Glutamatergic neuron (in vitro differentiated cells): Measurements from ENCODE around the gene SLC28A2. TPM values are rescaled to one million over a fixed set of nuclear protein-coding genes. Genes with fewer than 3 reads are reported as not detected.
"Not testable (repeated sequence)": the region's sequence is repeated elsewhere in the genome, so short reads cannot be mapped to it uniquely, and the experiment has no call there.

ENCODE experiments used
- DNase-seq: peaks from one replicate; pipeline ENCODE4 v3.0.0; 2022
- H3K27ac Mint-ChIP-seq: one replicate; pipeline ENCODE4 v1.8.0; 2020; ENCODE audit warnings: mild to moderate bottlenecking, mixed read lengths, inconsistent platforms; ENCODE audit not compliant: unreplicated experiment
- H3K27me3 Mint-ChIP-seq: one replicate; pipeline ENCODE4 v1.8.0; 2020; ENCODE audit warnings: mild to moderate bottlenecking, moderate library complexity, mixed read lengths, inconsistent platforms; ENCODE audit not compliant: unreplicated experiment
- H3K36me3 Mint-ChIP-seq: one replicate; pipeline ENCODE4 v1.8.0; 2020; ENCODE audit warnings: mild to moderate bottlenecking, mixed read lengths, inconsistent platforms; ENCODE audit not compliant: unreplicated experiment
- H3K4me1 Mint-ChIP-seq: one replicate; pipeline ENCODE4 v1.8.0; 2020; ENCODE audit warnings: mild to moderate bottlenecking, low read depth, mixed read lengths, inconsistent platforms; ENCODE audit not compliant: unreplicated experiment
- H3K4me3 Mint-ChIP-seq: one replicate; pipeline ENCODE4 v1.8.0; 2020; ENCODE audit warnings: mild to moderate bottlenecking, mixed read lengths, inconsistent platforms; ENCODE audit not compliant: unreplicated experiment
- H3K9me3 Mint-ChIP-seq: one replicate; pipeline ENCODE4 v1.8.0; 2020; ENCODE audit warnings: mild to moderate bottlenecking, moderate library complexity, mixed read lengths, inconsistent platforms; ENCODE audit not compliant: unreplicated experiment
- total RNA-seq: library from RNA; stranded (reverse); fragmentation: NEBNext Ultra II Directional; extraction: Animal tissue kit (Norgen Biotek cat#: 25700); gene quantifications from one replicate; pipeline ENCODE4 v1.2.1, GENCODE V29; 2021; ENCODE audit not compliant: unreplicated experiment
- TF ChIP-seq, protein P1 (sequence below): fragments of 200-600 bp; sonication (generic); IDR thresholded peaks from one replicate; pipeline ENCODE4 v1.5.0; 2021; ENCODE audit not compliant: partially characterized antibody, unreplicated experiment

SLC28A2 gene
- total RNA-seq, 1 donor from 2014 or later = not detected

DNA sequence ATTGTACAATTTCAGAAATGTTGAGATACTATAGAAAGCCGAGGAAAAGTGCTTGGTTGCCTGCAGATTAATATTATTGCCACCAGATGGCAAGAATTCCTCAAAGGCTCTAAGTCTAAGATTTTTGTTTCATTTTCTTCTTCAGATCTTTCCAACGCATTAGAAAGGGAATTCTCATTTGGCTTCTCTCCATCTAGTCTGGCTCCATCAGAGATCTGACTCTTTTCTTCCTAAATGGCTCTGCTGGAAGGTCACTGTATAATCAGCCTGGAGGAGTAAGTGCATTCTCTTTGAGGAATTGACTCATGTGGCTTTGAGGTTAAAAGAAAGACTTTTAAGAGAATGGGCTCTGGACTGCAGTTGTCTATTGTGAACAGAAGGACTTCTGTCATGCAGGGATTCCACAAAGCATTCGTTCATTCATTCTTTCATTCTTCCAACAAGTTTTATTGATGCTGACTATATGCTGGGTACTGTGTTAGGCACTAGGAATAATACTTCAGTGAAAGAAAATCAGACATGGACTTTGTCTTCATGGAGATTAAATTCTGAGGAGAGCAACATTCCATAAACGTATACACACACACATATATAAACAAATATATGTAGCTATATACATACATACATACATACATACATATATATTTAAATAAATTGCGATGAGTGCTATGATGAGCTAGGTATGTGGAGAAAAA is 55.3 kb downstream of the SLC28A2 start:
- Mint-ChIP-seq H3K27me3 (no peaks in the 10 kb centered on the region), H3K4me1 (no peaks in the 10 kb centered on the region), H3K27ac (no peak overlapping the region), H3K4me3 (no peak overlapping the region), H3K36me3 (no peaks in the 10 kb centered on the region), H3K9me3 (no peaks in the 10 kb centered on the region)
- no peak for DNase-seq
- TF ChIP-seq, protein P1, sequence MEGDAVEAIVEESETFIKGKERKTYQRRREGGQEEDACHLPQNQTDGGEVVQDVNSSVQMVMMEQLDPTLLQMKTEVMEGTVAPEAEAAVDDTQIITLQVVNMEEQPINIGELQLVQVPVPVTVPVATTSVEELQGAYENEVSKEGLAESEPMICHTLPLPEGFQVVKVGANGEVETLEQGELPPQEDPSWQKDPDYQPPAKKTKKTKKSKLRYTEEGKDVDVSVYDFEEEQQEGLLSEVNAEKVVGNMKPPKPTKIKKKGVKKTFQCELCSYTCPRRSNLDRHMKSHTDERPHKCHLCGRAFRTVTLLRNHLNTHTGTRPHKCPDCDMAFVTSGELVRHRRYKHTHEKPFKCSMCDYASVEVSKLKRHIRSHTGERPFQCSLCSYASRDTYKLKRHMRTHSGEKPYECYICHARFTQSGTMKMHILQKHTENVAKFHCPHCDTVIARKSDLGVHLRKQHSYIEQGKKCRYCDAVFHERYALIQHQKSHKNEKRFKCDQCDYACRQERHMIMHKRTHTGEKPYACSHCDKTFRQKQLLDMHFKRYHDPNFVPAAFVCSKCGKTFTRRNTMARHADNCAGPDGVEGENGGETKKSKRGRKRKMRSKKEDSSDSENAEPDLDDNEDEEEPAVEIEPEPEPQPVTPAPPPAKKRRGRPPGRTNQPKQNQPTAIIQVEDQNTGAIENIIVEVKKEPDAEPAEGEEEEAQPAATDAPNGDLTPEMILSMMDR = peak; percentile 14

DNA sequence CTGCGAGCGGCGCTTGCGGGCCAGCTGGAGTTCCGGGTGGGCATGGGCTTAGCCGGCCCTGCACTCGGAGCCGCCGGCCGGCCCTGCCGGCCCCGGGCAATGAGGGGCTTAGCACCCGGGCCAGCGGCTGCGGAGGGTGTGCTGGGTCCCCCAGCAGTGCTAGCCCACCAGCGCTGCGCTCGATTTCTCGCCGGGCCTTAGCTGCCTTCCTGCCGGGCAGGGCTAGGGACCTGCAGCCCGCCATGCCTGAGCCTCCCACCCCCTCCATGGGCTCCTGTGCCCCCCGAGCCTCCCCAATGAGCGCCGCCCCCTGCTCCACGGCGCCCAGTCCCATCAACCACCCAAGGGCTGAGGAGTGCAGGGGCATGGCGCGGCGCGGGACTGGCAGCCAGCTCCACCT is 62.1 kb downstream of the SLC28A2 start:
- not testable (repeated sequence) for H3K27ac Mint-ChIP-seq, DNase-seq, H3K27me3 Mint-ChIP-seq, H3K9me3 Mint-ChIP-seq, H3K36me3 Mint-ChIP-seq, H3K4me1 Mint-ChIP-seq, H3K4me3 Mint-ChIP-seq

DNA sequence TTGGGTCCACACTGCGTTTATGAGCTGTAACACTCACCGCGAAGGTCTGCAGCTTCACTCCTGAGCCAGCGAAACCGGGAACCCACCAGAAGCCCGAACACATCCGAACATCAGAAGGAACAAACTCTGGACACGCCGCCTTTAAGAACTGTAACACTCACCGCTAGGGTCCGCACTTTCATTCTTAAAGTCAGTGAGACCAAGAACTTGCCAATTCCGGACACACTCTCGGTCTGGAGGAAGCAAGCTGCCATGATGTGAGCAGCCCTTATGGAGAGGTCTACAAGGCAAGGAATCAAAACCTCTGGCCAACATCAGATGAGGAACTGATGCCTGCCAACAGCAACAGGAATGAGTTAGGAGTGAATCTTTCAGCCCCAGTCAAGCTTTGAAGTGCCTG is 62.9 kb downstream of the SLC28A2 start:
- TF ChIP-seq, protein P1 = peak; percentile 14
- H3K27ac Mint-ChIP-seq = no peak overlapping the region

DNA sequence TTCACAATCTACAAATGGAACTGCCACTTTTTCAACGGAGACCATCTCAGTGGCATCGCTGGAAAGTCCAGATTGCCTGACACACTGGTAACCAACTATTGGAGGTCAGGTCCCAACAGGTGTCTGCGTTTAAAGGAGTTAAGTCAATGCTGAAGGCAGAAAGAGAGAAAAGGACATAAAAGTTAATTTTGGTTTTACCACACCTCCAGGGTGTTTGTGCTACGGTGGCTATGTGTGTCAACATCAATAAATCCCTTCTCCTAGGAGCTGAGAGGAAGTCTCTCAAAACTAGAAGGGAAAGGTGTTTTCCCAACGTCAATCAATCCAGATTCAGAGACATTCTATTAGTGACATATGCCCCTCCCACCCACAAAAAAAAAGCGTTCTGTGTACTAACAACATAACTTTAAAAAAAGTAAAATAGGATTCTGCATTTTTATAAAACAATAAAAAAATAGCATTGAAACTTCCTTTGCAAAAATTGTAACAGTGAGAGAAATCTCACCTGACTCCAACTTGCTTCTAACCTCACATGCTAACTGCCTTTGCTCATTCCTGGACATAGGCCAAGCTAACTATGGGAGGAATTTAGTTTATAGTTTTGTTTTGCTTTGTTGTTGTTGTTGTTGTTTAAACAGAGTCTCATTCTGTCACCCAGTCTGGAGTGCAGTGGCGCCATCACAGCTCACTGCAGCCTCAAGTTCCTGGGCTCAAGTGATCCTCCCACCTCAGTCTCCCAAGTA is 67.6 kb downstream of the SLC28A2 start:
- no peak overlapping the region for H3K27ac Mint-ChIP-seq
- no peak overlapping the region for H3K4me3 Mint-ChIP-seq
- H3K9me3 Mint-ChIP-seq = no peaks in the 10 kb centered on the region
- TF ChIP-seq, protein P1 = no peak
- H3K27me3 Mint-ChIP-seq = no peaks in the 10 kb centered on the region
- no peaks in the 10 kb centered on the region for H3K36me3 Mint-ChIP-seq
- no peaks in the 10 kb centered on the region for H3K4me1 Mint-ChIP-seq
- DNase-seq = no peak

More for the DNA sequence above, 62.9 kb downstream of the SLC28A2 start:
- Mint-ChIP-seq H3K36me3 (no peaks in the 10 kb centered on the region), H3K27me3 (no peaks in the 10 kb centered on the region), H3K4me1 (no peaks in the 10 kb centered on the region), H3K9me3 (no peaks in the 10 kb centered on the region), H3K4me3 (no peak overlapping the region)
- DNase-seq = no peak

DNA sequence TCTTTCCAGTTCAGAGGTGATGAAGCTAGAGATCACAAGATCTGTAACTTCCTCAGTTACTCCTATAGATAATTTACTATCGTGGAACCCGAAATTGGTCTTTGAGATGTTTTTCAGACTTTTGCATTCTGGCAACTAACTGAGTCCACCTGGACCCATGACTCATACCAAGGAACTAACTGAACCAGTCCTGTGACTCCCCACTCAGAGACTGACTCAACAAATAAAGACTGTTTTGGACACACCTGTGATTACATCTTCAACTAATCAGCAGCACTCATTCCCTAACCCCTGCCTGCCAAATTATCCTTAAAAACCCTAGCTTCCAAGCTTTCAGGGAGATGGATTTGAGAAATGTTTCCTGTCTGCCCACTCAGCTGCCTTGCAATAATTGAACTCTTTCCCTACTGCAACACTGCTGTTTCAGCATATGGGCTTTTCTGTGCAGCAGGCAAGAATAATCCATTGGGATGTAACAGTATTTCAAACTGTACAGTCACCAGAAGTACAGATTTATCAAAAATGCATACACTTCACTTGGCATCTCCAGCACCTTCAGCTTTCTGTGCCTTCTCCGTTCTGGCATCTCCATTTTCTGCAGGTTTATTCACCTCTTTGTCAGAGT is 68.7 kb downstream of the SLC28A2 start:
- H3K27ac Mint-ChIP-seq = no peak overlapping the region
- H3K4me3 Mint-ChIP-seq = no peak overlapping the region
- no peak for DNase-seq
- no peaks in the 10 kb centered on the region for H3K36me3 Mint-ChIP-seq
- H3K27me3 Mint-ChIP-seq = no peaks in the 10 kb centered on the region
- H3K4me1 Mint-ChIP-seq = no peaks in the 10 kb centered on the region
- TF ChIP-seq, protein P1 = no peak
- no peaks in the 10 kb centered on the region for H3K9me3 Mint-ChIP-seq
